ENCODE data around the gene PITX3.

GRCh38 chr10:102247734-102248133 lies 6.4 kb upstream of the PITX3 start:
- TF ChIP-seq POLR2A (IDR thresholded peaks at IDR 0.05) (no peak), CTCF (IDR thresholded peaks at IDR 0.05) (no peak)
